KMS-11 (cell line): ENCODE results near the gene MAPT.

ENCODE experiments used
- H2AFZ ChIP-seq: fragments of 200-600 bp; sonication (generic); 2 replicates; pipeline ENCODE4 v1.6.1; 2016; ENCODE audit warnings: antibody characterized with exemption, mixed run types, low read depth
- H3K27ac ChIP-seq: fragments of 200-600 bp; sonication (generic); 2 replicates; pipeline ENCODE4 v1.6.1; 2016; ENCODE audit warnings: mild to moderate bottlenecking, mixed run types
- H3K27me3 ChIP-seq: fragments of 200-600 bp; sonication (generic); 2 replicates; pipeline ENCODE4 v1.6.1; 2017; ENCODE audit warnings: mild to moderate bottlenecking, low read depth, mixed run types, moderate library complexity; ENCODE audit not compliant: insufficient read depth
- H3K36me3 ChIP-seq: fragments of 200-600 bp; sonication (generic); 2 replicates; pipeline ENCODE4 v1.6.1; 2017; ENCODE audit warnings: mild to moderate bottlenecking, mixed run types; ENCODE audit not compliant: insufficient read depth
- H3K4me1 ChIP-seq: fragments of 200-600 bp; sonication (generic); 2 replicates; pipeline ENCODE4 v1.6.1; 2016; ENCODE audit warnings: mild to moderate bottlenecking, low read depth, mixed run types; ENCODE audit not compliant: poor library complexity, severe bottlenecking
- H3K4me2 ChIP-seq: fragments of 200-600 bp; sonication (generic); 2 replicates; pipeline ENCODE4 v1.7.0; 2016; ENCODE audit warnings: mild to moderate bottlenecking, mixed run types
- H3K4me3 ChIP-seq: fragments of 200-600 bp; sonication (generic); IDR thresholded peaks from 2 replicates; pipeline ENCODE4 v1.6.1; 2017; ENCODE audit warnings: low read depth, low read length, mixed read lengths; ENCODE audit not compliant: insufficient read depth
- H3K79me2 ChIP-seq: fragments of 200-600 bp; sonication (generic); 2 replicates; pipeline ENCODE4 v1.6.1; 2016; ENCODE audit warnings: low read depth, mixed run types; ENCODE audit not compliant: insufficient read depth
- H3K9ac ChIP-seq: fragments of 200-600 bp; sonication (generic); 2 replicates; pipeline ENCODE4 v1.6.1; 2016; ENCODE audit warnings: mild to moderate bottlenecking, mixed run types
- H4K20me1 ChIP-seq: fragments of 200-600 bp; sonication (generic); 2 replicates; pipeline ENCODE4 v1.6.1; 2016; ENCODE audit warnings: mild to moderate bottlenecking, mixed run types; ENCODE audit not compliant: insufficient read depth
- CTCF ChIP-seq: fragments of 200-600 bp; sonication (generic); conservative IDR thresholded peaks from 2 replicates; pipeline ENCODE4 v1.6.1; 2017; ENCODE audit warnings: low read depth, mild to moderate bottlenecking, antibody characterized with exemption, low read length, moderate library complexity, mixed read lengths

The MAPT gene

GRCh38 chr17:45900723-45901415, 6.5 kb downstream of the MAPT start:
- Histone ChIP-seq H3K9ac (no peak overlapping the region), H2AFZ (no peak overlapping the region), H3K79me2 (no peaks in the 10 kb centered on the region), H3K4me2 (no peak overlapping the region), H3K4me1 (no peaks in the 10 kb centered on the region), H3K4me3 (no peak overlapping the region), H3K27ac (no peak overlapping the region), H4K20me1 (no peaks in the 10 kb centered on the region), H3K27me3 (no peaks in the 10 kb centered on the region), H3K36me3 (no peaks in the 10 kb centered on the region)
- no peak for TF ChIP-seq CTCF

GRCh38 chr17:45902892-45903346, 8.6 kb downstream of the MAPT start:
- H4K20me1 ChIP-seq: no peaks in the 10 kb centered on the region
- peaks cover 6% of the 10 kb centered on the region for H3K4me1 ChIP-seq
- no peak overlapping the region for H2AFZ ChIP-seq
- H3K9ac ChIP-seq: no peak overlapping the region
- no peaks in the 10 kb centered on the region for H3K36me3 ChIP-seq
- H3K4me3 ChIP-seq: no peak overlapping the region
- H3K27ac ChIP-seq: no peak overlapping the region
- H3K79me2 ChIP-seq: no peaks in the 10 kb centered on the region
- TF ChIP-seq CTCF: no peak
- H3K4me2 ChIP-seq: no peak overlapping the region
- H3K27me3 ChIP-seq: no peaks in the 10 kb centered on the region

DNA sequence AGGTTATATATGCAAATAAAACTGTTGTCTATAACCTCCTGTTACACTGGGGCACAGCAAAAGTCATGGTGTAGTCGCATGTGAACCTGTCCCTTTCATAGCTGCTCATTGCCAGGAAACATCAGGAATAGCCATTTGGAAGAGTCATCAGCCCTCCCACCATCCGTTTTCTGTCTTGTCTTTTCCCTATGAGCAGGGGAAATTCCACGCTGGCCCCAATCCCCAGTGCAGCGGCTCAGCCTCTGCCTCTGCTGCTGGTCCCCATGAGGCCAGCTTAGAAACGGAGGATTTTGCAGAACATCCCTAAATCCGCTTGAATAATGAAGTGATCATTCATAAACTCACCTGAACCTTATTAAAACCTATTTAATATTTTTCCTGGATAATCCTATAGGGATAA, 10.5 kb downstream of the MAPT start:
- H2AFZ ChIP-seq: no peak overlapping the region
- H3K9ac ChIP-seq: no peak overlapping the region
- H3K27me3 ChIP-seq: no peaks in the 10 kb centered on the region
- no peak overlapping the region for H3K27ac ChIP-seq
- no peaks in the 10 kb centered on the region for H4K20me1 ChIP-seq
- peaks cover 17% of the 10 kb centered on the region for H3K4me1 ChIP-seq
- H3K4me3 ChIP-seq: no peak overlapping the region
- no peak for TF ChIP-seq CTCF
- H3K36me3 ChIP-seq: no peaks in the 10 kb centered on the region
- H3K79me2 ChIP-seq: no peaks in the 10 kb centered on the region
- no peak overlapping the region for H3K4me2 ChIP-seq

- TF ChIP-seq CTCF: no peak
- Histone ChIP-seq H3K9ac (no peak overlapping the region), H3K4me3 (no peak overlapping the region), H3K36me3 (no peaks in the 10 kb centered on the region), H3K4me1 (peaks cover 17% of the 10 kb centered on the region), H3K79me2 (no peaks in the 10 kb centered on the region), H3K27ac (no peak overlapping the region), H3K4me2 (no peak overlapping the region), H2AFZ (no peak overlapping the region), H3K27me3 (no peaks in the 10 kb centered on the region), H4K20me1 (no peaks in the 10 kb centered on the region)
Observed at GRCh38 chr17:45905814-45906213, 11.5 kb downstream of the MAPT start.
